Stimulated activated CD8-positive, alpha-beta memory T cell treated with anti-CD3 and anti-CD28 coated beads, Interleukin-2, amount 100 ng/mL, for 48 hours (primary cell): ENCODE measurements around the gene FRMPD2.
"Not testable (repeated sequence)": the region's sequence is repeated elsewhere in the genome, so short reads cannot be mapped to it uniquely, and the experiment has no call there.

Experiments
- DNase-seq, 2 donors: peaks; one replicate each; pipeline ENCODE4 v3.0.0-alpha.2; 2020; ENCODE audit warnings: low read depth in 2 of 2

FRMPD2 gene

DNA sequence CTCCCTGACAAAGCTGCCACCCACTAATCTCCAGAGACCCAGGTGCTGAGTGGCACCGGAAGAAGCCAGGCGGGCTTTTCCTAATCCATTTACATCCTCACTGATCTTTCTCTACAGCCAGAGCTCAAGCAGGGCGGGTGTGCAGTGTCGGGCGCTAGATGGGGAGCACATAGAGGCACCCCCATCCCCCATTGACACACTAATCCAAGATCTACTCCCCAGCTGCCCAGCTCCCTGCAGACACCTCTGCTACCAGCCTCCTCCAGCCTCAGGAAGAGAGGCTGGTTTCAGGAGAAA is 22.2 kb downstream of the FRMPD2 start:
- DNase-seq = no peak

DNA sequence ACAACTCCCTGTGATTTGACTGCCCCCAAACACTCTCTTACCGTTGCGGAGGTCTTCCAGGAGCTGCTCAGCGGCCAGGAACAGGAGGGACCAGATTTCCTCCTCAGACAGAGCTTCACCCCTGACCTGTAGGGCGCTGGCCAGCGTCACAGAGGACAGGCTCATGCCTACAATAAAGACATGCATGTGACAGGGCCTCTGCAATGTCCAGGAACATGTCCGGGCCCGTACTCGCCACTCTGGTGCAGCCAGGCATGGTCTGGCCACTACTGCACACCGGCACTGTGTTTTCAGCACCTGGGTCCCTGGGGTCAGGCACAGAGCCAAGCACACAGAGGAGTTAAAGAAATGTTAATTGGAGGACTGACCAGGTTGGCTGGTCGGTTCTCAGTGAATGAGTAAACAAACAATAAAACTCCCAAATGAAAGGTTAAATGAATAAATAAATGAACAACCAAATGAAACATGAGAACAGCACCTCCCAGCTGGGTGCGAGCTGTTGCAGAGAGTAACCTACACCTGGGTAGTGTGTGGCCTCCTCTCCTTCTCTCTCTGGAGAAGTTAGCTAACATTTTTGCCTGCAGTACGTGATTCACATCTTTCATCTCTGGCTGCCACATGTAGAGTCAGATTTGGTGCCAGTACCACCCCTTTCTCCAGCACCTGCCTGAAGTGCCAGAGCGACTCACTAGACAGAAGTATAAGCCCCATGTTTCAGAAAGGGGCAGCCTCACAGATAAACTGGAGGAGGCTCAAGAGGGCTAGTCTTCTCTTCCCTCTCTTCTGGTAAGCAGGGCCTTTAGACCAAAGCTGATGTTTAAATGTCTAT is 22.8 kb downstream of the FRMPD2 start:
- DNase-seq = no peak

- no peak for DNase-seq
Measured at GRCh38 chr10:48251152-48251524, 23.4 kb downstream of the FRMPD2 start.

- DNase-seq = no peak
Measured at GRCh38 chr10:48249763-48250351, 24.6 kb downstream of the FRMPD2 start.

DNA sequence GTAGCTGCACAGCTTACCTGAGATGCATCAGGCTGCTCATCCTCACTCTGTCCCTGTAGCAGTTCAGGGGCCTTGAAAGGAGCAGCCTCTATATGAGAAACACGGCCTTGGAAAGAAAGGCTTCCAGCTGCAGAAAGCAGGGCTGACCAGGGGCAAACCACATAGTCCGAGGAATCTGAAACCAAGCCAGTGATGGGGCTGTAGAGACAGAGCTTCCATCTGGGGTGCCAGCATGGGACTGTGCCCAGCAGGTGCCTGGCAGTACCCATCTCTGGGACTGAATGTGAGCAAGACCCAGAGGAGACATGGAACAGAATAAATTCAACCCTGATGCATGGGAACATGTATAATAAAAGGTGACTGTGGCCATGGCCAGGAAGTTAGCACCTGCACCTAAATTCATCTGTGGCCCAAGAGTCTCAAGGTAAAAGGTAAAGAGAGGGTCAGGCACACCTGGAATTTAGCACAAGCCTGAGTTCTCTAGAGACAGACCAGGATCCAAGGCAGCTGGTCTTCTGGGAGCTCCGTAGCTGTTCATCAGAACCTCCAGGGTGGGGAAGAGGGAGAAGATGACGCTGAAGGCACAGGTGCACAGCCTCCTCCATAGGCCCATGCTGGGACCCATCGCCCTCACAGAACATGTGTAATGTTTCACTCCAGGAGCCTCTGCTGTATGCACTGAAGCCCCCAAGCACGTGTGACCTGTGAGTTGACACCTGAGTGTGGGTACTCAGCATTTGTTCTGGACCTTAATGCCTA is 25.3 kb downstream of the FRMPD2 start:
- no peak for DNase-seq

GRCh38 chr10:48248462-48248861 is 26.0 kb downstream of the FRMPD2 start:
- no peak for DNase-seq

GRCh38 chr10:48247680-48248079 is 26.8 kb downstream of the FRMPD2 start:
- no peak for DNase-seq

DNA sequence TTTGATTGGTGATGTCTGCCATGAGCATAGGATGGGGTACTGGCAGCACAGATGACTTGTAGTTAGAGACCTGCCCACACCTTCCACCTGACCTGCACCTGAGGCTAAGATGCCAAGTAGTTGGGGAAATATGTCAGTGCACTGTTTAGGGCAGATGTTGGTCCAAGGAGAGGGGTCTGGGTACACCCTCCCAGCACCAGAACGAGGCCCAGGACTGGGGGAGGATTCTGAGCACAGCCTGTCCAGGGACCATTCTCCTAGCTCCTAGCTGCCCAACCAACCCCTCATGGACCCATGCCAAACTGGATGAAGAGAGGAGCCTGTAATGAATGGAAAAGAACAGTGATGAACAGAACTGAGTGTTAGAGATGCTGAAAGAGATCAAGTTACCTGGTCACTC is 28.0 kb downstream of the FRMPD2 start:
- DNase-seq = no peak

DNA sequence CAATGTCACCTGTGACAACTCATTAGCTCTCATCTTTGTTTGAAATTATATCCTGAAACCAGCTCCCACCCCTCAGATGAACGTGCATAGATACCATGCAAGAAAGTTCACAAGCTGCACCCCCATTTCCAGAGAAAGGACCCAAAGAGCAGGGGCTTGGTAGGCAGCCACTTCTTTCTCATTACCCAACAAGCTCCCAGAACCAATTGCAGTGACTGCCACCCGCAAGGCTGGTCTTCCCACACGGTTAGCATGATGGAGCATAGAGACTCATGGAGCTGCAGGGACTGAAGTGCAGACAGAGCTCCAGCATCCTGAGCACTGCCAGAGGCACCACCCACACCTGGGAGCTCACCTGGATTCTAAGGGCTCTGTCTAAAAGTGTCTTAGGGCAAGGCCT is 28.5 kb downstream of the FRMPD2 start:
- no peak for DNase-seq

DNA sequence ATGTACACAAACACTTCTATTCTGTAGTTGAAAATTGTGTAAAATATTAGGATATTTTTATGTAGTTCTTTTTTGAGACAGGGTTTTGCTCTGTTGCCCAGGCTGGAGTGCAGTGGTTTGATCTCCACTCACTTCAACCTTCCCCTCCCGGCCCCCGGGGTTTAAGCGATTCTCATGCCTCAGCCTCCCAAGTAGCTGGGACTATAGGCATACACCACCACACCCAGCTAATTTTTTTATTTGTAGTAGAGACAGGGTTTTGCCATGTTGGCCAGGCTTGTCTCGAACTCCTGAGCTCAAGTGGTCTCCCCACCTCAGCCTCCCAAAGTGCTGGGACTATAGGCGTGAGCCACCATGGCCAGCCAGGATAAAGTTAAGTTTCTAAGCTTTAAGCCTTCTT is 30.6 kb downstream of the FRMPD2 start:
- not testable (repeated sequence) for DNase-seq

DNA sequence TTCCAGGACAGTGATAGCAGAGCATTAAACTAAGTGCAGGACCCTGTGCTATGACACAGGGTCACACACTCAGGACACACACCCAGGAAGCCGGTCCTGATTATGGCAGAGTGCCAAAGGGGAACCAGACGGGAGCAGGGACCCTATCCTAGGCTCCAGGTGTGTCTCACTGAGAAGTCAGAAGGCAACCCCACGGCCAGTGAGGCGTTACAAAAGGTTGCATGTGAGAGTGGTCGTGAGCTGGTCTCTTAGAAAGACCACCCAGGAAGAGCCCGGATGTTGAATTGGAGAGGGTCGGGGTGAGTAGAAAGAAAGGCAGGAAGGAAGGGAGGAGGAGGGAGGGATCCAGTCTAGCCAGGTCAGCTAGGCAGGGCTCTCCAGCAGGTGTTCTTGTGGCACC is 31.0 kb downstream of the FRMPD2 start:
- no peak for DNase-seq

DNA sequence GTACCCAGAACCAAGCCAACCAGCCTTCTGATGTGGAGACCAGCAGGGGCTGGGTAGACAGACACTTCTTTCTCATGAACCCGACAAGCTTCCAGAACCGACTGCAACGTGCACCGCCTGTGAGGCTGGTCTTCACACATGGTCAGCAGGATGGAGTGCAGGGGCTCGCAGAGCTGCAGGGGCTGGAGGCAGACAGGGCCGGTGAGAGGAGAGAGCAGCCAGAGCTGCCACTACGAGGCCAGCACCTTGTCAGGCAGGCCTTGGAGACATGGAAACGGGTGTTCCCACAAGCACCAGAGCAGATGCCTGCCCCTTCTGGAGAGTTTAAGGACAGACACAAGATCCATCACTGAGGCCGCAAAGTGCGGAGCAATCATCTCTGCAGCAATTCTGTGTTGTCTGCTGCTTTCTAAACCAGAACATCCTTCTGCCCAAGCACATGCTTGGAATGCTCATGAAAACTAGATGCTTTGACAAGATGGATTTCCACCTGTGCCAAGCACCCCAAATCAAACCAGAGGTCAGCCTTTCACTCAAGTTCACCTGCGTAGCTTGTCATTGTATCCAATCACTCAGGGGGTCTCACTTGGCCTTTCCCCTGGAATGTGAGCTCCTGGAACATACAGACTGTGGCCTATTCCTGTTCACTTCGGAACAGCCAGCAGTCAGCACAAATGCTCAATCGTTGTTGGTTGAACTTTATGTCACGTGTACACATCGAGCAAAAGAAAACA is 32.2 kb downstream of the FRMPD2 start:
- no peak for DNase-seq

GRCh38 chr10:48241332-48241731 is 33.2 kb downstream of the FRMPD2 start:
- DNase-seq = no peak

DNA sequence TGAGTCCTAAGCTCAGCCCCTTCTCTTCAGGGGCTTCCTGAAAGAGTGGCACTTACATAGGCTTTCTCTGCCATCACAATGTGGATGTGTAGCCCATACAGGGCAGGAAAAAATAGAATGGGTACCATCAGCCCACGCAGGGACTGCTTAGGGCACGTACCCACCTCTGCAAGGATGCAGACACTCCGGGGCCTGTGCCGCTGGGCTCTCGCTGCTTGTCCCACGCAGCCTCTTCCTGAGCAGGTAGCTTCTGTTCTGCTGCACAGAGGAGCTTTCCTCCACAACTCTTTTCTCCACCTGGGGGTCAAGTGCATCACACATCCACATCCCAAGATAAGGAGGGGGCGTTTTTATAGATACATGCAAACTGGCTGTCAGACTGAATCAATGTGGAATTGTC is 34.3 kb downstream of the FRMPD2 start:
- no peak for DNase-seq

- DNase-seq = no peak
Measured at GRCh38 chr10:48239618-48240017, 34.9 kb downstream of the FRMPD2 start.

DNA sequence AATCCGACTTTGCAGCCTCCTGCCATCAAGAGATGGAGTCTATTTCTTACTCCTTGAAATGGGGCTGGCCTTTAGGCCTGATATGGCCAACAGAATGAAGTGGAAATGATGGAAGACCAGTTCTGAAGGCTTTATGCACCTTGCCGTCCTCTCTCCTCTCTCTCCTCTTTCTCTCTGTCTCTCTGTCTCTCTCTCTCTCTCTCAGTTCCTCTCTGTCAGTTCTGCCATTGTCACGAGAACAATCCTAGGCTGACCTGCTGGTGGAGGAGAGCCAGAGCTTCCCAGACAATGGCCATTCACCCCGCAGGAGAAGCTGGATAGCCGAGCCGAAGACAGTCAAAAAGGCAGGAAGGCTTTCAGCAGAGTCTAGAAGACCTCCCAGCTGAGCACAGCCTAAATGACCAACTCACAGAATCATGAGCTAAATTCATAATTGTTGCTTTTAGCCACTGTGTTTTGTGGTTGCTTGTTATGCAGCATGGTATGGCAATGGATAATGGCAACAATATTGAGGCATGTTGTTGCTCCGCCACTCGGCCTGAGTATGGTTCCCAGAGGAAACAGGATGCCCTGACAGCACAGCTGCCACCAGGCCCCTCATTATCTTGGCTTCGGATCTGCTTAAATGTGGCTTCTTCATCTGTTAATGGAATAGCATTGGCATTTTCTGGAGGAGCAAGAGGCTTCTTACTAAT is 35.5 kb downstream of the FRMPD2 start:
- no peak for DNase-seq

GRCh38 chr10:48237259-48238250 is 36.9 kb downstream of the FRMPD2 start:
- DNase-seq = no peak

- DNase-seq = no peak
Measured at GRCh38 chr10:48236199-48236621, 38.3 kb downstream of the FRMPD2 start.

DNA sequence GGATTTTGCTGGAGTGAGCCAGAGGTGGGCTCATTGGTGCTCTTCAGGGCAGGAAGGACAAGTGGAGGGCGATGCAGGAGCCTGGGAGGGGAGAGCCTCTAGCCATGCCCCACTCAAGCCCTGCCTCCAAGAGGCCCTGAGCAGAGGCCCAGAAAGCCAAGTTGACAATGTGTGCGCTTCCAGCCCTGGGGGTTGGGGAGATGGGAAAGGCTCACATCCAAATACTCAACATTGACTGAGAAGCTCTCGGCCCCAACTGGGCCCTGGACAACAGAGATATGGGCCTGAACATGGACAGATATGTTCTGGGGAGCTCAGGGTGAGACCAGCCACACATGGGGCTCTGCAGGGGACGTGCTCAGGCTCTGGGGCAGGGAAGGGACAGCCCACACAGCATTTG is 39.0 kb downstream of the FRMPD2 start:
- no peak for DNase-seq

GRCh38 chr10:48234787-48235186 is 39.7 kb downstream of the FRMPD2 start:
- no peak for DNase-seq

- no peak for DNase-seq
Measured at GRCh38 chr10:48234295-48234694, 40.2 kb downstream of the FRMPD2 start.
